HEK293 (cell line): Measurements from ENCODE around the gene RASGRP1.

ENCODE experiments used
- CTCF ChIA-PET: fragments of 350-600 bp; formaldehyde crosslinking; extraction: SDS; loops from one replicate; lab custom pipeline; 2021; ENCODE audit warnings: antibody characterized with exemption; lab: Yijun Ruan, JAX
- POLR2A ChIA-PET: fragments of 300-600 bp; formaldehyde crosslinking; extraction: SDS; loops from one replicate; lab custom pipeline; 2020; ENCODE audit warnings: antibody characterized with exemption, inconsistent platforms; lab: Yijun Ruan, JAX
- H3K27ac ChIP-seq: fragments of 200-500 bp; sonication (Bioruptor generic); 2 replicates; pipeline ENCODE4 v1.5.1; 2014; ENCODE audit warnings: low read depth, low read length, control low read depth, inconsistent platforms; ENCODE audit errors: extremely low read depth
- H3K36me3 ChIP-seq, 2 experiments: fragments of 200-500 bp in 1 of 2; sonication (Bioruptor generic) in 1 of 2; 1 replicate in 1 of 2; 2 replicates in 1 of 2; pipeline ENCODE4 v1.5.1; 2014 to 2017; ENCODE audit warnings: inconsistent platforms in 2 of 2, low read length in 2 of 2; ENCODE audit not compliant: control insufficient read depth in 2 of 2, insufficient read depth in 1 of 2
- H3K4me1 ChIP-seq: fragments of 200-500 bp; sonication (Bioruptor generic); 2 replicates; pipeline ENCODE4 v1.5.1; 2014; ENCODE audit warnings: mild to moderate bottlenecking, low read length, inconsistent platforms; ENCODE audit not compliant: control insufficient read depth, insufficient read depth
- H3K4me3 ChIP-seq: 2 replicates; pipeline ENCODE4 v1.5.1; 2011; ENCODE audit warnings: low read depth, mild to moderate bottlenecking, control low read depth, low read length, moderate library complexity
- H3K9me3 ChIP-seq: fragments of 200-500 bp; sonication (Bioruptor generic); 2 replicates; pipeline ENCODE4 v1.5.1; 2014; ENCODE audit warnings: low read depth, low read length, inconsistent platforms; ENCODE audit not compliant: control insufficient read depth, insufficient read depth
- BCL11B ChIP-seq: fragments of 450-650 bp; formaldehyde crosslinking; IDR thresholded peaks from 2 replicates; pipeline ENCODE4 v1.5.1; 2016; ENCODE audit warnings: low read depth, missing biosample characterization, missing genetic modification characterization
- EGR2 ChIP-seq: fragments of 450-650 bp; formaldehyde crosslinking; IDR thresholded peaks from 2 replicates; pipeline ENCODE4 v1.5.1; 2016; ENCODE audit warnings: low read depth, missing biosample characterization, missing genetic modification characterization
- OSR2 ChIP-seq: fragments of 450-650 bp; formaldehyde crosslinking; IDR thresholded peaks from 2 replicates; pipeline ENCODE4 v1.5.1; 2016; ENCODE audit warnings: missing biosample characterization, missing genetic modification characterization
- PRDM10 ChIP-seq: fragments of 450-650 bp; formaldehyde crosslinking; IDR thresholded peaks from 2 replicates; pipeline ENCODE4 v1.5.1; 2016; ENCODE audit warnings: missing biosample characterization, missing genetic modification characterization
- SCRT1 ChIP-seq: fragments of 450-650 bp; formaldehyde crosslinking; IDR thresholded peaks from 2 replicates; pipeline ENCODE4 v1.5.1; 2016; ENCODE audit warnings: missing biosample characterization, missing genetic modification characterization, borderline replicate concordance
- SETDB1 ChIP-seq: IDR thresholded peaks from one replicate; pipeline ENCODE4 v1.6.1; 2017; ENCODE audit warnings: mild to moderate bottlenecking, low read length, moderate library complexity, mixed read lengths; ENCODE audit not compliant: insufficient read length
- SP2 ChIP-seq: fragments of 450-650 bp; formaldehyde crosslinking; IDR thresholded peaks from 2 replicates; pipeline ENCODE4 v1.5.1; 2016; ENCODE audit warnings: missing biosample characterization, missing genetic modification characterization
- ZBTB17 ChIP-seq: fragments of 450-650 bp; formaldehyde crosslinking; IDR thresholded peaks from 2 replicates; pipeline ENCODE4 v1.5.1; 2016; ENCODE audit warnings: missing biosample characterization, missing genetic modification characterization
- ZNF155 ChIP-seq: fragments of 450-650 bp; formaldehyde crosslinking; IDR thresholded peaks from 2 replicates; pipeline ENCODE4 v1.5.1; 2016; ENCODE audit warnings: missing biosample characterization, missing genetic modification characterization
- ZNF223 ChIP-seq: fragments of 450-650 bp; formaldehyde crosslinking; IDR thresholded peaks from 2 replicates; pipeline ENCODE4 v1.5.1; 2016; ENCODE audit warnings: missing biosample characterization, missing genetic modification characterization
- ZNF239 ChIP-seq: fragments of 450-650 bp; formaldehyde crosslinking; IDR thresholded peaks from 2 replicates; pipeline ENCODE4 v1.5.1; 2016; ENCODE audit warnings: missing biosample characterization, missing genetic modification characterization
- ZNF391 ChIP-seq: fragments of 450-650 bp; formaldehyde crosslinking; IDR thresholded peaks from 2 replicates; pipeline ENCODE4 v1.5.1; 2016; ENCODE audit warnings: low read depth, missing biosample characterization, missing genetic modification characterization, borderline replicate concordance
- ZNF433 ChIP-seq: fragments of 450-650 bp; formaldehyde crosslinking; IDR thresholded peaks from 2 replicates; pipeline ENCODE4 v1.5.1; 2016; ENCODE audit warnings: missing biosample characterization, missing genetic modification characterization, low read depth
- ZNF473 ChIP-seq: fragments of 450-650 bp; formaldehyde crosslinking; IDR thresholded peaks from 2 replicates; pipeline ENCODE4 v1.5.1; 2017; ENCODE audit warnings: missing biosample characterization, missing genetic modification characterization
- ZNF501 ChIP-seq: fragments of 450-650 bp; formaldehyde crosslinking; IDR thresholded peaks from 2 replicates; pipeline ENCODE4 v1.5.1; 2016; ENCODE audit warnings: missing biosample characterization, missing genetic modification characterization
- ZNF510 ChIP-seq: fragments of 450-650 bp; formaldehyde crosslinking; IDR thresholded peaks from 2 replicates; pipeline ENCODE4 v1.5.1; 2018; ENCODE audit warnings: mild to moderate bottlenecking, missing genetic modification characterization, missing biosample characterization; ENCODE audit not compliant: insufficient replicate concordance
- ZNF558 ChIP-seq: fragments of 450-650 bp; formaldehyde crosslinking; IDR thresholded peaks from 2 replicates; pipeline ENCODE4 v1.5.1; 2016; ENCODE audit warnings: missing biosample characterization, missing genetic modification characterization
- ZNF660 ChIP-seq: fragments of 450-650 bp; IDR thresholded peaks from 2 replicates; pipeline ENCODE4 v1.5.1; 2018; ENCODE audit warnings: missing biosample characterization, mild to moderate bottlenecking, missing genetic modification characterization
- ZNF747 ChIP-seq: fragments of 450-650 bp; formaldehyde crosslinking; IDR thresholded peaks from 2 replicates; pipeline ENCODE4 v1.5.1; 2016; ENCODE audit warnings: missing biosample characterization, missing genetic modification characterization
- TF ChIP-seq, protein P1 (sequence below): fragments of 450-650 bp; formaldehyde crosslinking; IDR thresholded peaks from 2 replicates; pipeline ENCODE4 v1.5.1; 2016; ENCODE audit warnings: missing biosample characterization, missing genetic modification characterization
- TF ChIP-seq, protein P2 (sequence below): fragments of 450-650 bp; formaldehyde crosslinking; IDR thresholded peaks from 2 replicates; pipeline ENCODE4 v1.5.1; 2017; ENCODE audit warnings: missing biosample characterization, missing genetic modification characterization
- TF ChIP-seq, protein P3 (sequence below): fragments of 450-650 bp; formaldehyde crosslinking; IDR thresholded peaks from 2 replicates; pipeline ENCODE4 v1.5.1; 2016; ENCODE audit warnings: missing biosample characterization, missing genetic modification characterization

RASGRP1 gene

DNA sequence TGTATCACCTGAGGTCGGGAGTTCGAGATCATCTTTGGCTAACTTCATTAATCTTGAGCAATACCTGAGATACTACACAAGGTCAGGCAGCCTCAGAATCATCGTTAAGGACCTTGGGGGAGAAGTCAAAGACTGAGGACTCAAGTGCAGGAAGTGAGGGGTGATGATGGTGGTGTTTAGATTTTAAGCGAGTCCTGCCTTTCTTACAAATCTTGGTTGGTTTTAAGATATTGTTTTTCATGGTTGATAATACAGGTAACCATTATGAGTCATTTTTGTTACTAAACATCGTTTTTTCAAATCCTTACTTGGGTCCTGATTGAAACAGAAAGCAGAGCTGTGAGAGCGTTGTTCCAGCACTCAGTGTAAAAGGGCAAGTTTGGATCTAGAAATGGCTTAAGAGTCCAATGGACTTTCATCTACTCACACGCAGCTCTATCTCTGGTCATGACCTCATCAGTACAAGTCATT is 4.1 kb downstream of the RASGRP1 start:
- Histone ChIP-seq H3K4me1 (no peaks in the 10 kb centered on the region), H3K36me3 (no peaks in the 10 kb centered on the region), H3K4me3 (no peak overlapping the region), H3K27ac (no peak overlapping the region), H3K9me3 (no peaks in the 10 kb centered on the region)
- ChIA-PET CTCF (interaction anchor here (1.1 to 2.0 kb wide), 2 partner anchors 124 to 130 kb away, joined by 3 to 4 read pairs; no protein-coding TSS in a partner anchor), POLR2A (no interaction called here)
- TF ChIP-seq SCRT1: no peak
- no peak for TF ChIP-seq EGR2 (tag by site-specific recombination)
- TF ChIP-seq, protein P1, sequence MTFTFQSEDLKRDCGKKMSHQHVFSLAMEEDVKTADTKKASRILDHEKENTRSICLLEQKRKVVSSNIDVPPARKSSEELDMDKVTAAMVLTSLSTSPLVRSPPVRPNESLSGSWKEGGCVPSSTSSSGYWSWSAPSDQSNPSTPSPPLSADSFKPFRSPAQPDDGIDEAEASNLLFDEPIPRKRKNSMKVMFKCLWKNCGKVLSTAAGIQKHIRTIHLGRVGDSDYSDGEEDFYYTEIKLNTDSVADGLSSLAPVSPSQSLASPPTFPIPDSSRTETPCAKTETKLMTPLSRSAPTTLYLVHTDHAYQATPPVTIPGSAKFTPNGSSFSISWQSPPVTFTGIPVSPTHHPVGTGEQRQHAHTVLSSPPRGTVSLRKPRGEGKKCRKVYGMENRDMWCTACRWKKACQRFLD: no peak
- no peak for TF ChIP-seq ZNF747 (tag by site-specific recombination)
- TF ChIP-seq, protein P2, sequence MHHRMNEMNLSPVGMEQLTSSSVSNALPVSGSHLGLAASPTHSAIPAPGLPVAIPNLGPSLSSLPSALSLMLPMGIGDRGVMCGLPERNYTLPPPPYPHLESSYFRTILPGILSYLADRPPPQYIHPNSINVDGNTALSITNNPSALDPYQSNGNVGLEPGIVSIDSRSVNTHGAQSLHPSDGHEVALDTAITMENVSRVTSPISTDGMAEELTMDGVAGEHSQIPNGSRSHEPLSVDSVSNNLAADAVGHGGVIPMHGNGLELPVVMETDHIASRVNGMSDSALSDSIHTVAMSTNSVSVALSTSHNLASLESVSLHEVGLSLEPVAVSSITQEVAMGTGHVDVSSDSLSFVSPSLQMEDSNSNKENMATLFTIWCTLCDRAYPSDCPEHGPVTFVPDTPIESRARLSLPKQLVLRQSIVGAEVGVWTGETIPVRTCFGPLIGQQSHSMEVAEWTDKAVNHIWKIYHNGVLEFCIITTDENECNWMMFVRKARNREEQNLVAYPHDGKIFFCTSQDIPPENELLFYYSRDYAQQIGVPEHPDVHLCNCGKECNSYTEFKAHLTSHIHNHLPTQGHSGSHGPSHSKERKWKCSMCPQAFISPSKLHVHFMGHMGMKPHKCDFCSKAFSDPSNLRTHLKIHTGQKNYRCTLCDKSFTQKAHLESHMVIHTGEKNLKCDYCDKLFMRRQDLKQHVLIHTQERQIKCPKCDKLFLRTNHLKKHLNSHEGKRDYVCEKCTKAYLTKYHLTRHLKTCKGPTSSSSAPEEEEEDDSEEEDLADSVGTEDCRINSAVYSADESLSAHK (tag by site-specific recombination): no peak
- TF ChIP-seq ZNF155 (tag by site-specific recombination): no peak
- TF ChIP-seq SETDB1: no peak
- no peak for TF ChIP-seq ZNF391
- TF ChIP-seq PRDM10: no peak
- no peak for TF ChIP-seq ZNF223 (tag by site-specific recombination)

- ChIA-PET CTCF (interaction anchor here (1.1 to 2.0 kb wide), 2 partner anchors 124 to 131 kb away, joined by 3 to 4 read pairs; no protein-coding TSS in a partner anchor), POLR2A (no interaction called here)
- no peak for TF ChIP-seq ZNF510 (tag by site-specific recombination)
- TF ChIP-seq ZNF239 (tag by site-specific recombination): no peak
- TF ChIP-seq, protein P3, sequence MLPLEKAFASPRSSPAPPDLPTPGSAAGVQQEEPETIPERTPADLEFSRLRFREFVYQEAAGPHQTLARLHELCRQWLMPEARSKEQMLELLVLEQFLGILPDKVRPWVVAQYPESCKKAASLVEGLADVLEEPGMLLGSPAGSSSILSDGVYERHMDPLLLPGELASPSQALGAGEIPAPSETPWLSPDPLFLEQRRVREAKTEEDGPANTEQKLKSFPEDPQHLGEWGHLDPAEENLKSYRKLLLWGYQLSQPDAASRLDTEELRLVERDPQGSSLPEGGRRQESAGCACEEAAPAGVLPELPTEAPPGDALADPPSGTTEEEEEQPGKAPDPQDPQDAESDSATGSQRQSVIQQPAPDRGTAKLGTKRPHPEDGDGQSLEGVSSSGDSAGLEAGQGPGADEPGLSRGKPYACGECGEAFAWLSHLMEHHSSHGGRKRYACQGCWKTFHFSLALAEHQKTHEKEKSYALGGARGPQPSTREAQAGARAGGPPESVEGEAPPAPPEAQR (tag by site-specific recombination): no peak
- no peak for TF ChIP-seq BCL11B (tag by site-specific recombination)
- no peak for TF ChIP-seq OSR2 (tag by site-specific recombination)
- no peak for TF ChIP-seq ZNF433 (tag by site-specific recombination)
- no peak for TF ChIP-seq ZNF558
- no peak for TF ChIP-seq ZNF501 (tag by site-specific recombination)
- no peak for TF ChIP-seq ZNF660 (tag by site-specific recombination)
- no peak for TF ChIP-seq ZNF473 (tag by site-specific recombination)
- TF ChIP-seq SP2 (tag by site-specific recombination): no peak
- TF ChIP-seq ZBTB17: no peak
- Histone ChIP-seq H3K36me3 (no peaks in the 10 kb centered on the region), H3K4me3 (no peak overlapping the region), H3K9me3 (no peaks in the 10 kb centered on the region), H3K4me1 (no peaks in the 10 kb centered on the region), H3K27ac (no peak overlapping the region)
Measured at GRCh38 chr15:38559636-38560307, 4.8 kb downstream of the RASGRP1 start.
